K562 (cell line): ENCODE measurements around the gene KIF21A. TPM values are rescaled to one million over a fixed set of nuclear protein-coding genes. Genes with fewer than 3 reads are reported as not detected.

Experiments used
- ATAC-seq: fragments of 200-7000 bp; cut with Tn5 transposase; 3 replicates; pipeline ENCODE4 v1.9.1; 2020; ENCODE audit warnings: moderate library complexity
- BruUV-seq: library from RNA; stranded (reverse); fragments of 400-500 nt; replicated peaks from 2 replicates; lab custom pipeline; 2021; lab: Mats Ljungman, UMichigan
- CTCF ChIA-PET: fragments of 300-600 bp; formaldehyde crosslinking; extraction: SDS; loops from one replicate; lab custom pipeline; 2021; ENCODE audit warnings: low intra/inter-chr PET ratio; lab: Yijun Ruan, JAX
- POLR2A ChIA-PET: fragments of 300-600, 350-650 bp; sonication (Branson Sonifier 250); formaldehyde crosslinking; extraction: SDS; loops from one replicate; lab custom pipeline; 2021; ENCODE audit warnings: antibody characterized with exemption, inconsistent platforms; lab: Yijun Ruan, JAX
- DNase-seq, 4 experiments: peaks; one replicate each; pipeline versions ENCODE4 v3.0.0 to v3.0.0-alpha.2; 2011 to 2018; ENCODE audit warnings: low spot score in 3 of 4, mixed read lengths in 3 of 4; ENCODE audit errors: extremely low read depth in 1 of 4
- FAIRE-seq: peaks from 2 replicates; lab custom pipeline; 2011; peaks lifted over from hg19 to GRCh38; lab: Jason Lieb, UNC
- H2AFZ ChIP-seq: 2 replicates; pipeline ENCODE4 v1.6.0; 2011; ENCODE audit warnings: low read depth, low read length, control low read depth, inconsistent platforms
- H3K27ac ChIP-seq: fragments of 200-600 bp; 3 replicates; pipeline ENCODE4 v1.8.0; 2011; ENCODE audit warnings: low read depth, mild to moderate bottlenecking, control low read depth, inconsistent platforms, low read length, moderate library complexity, mixed read lengths; ENCODE audit errors: extremely low read depth
- H3K27me3 ChIP-seq, 2 experiments: fragments of 300-600 bp in 1 of 2; 2 replicates in 1 of 2; 3 replicates in 1 of 2; pipeline versions ENCODE4 v1.6.0 to v1.8.0; 2011; ENCODE audit warnings: inconsistent platforms in 2 of 2, low read length in 2 of 2, mild to moderate bottlenecking in 1 of 2, mixed read lengths in 1 of 2, moderate library complexity in 1 of 2; ENCODE audit not compliant: control insufficient read depth in 2 of 2, insufficient read depth in 2 of 2
- H3K36me3 ChIP-seq: fragments of 300-600 bp; 3 replicates; pipeline ENCODE4 v1.8.0; 2011; ENCODE audit warnings: mild to moderate bottlenecking, low read length, inconsistent platforms; ENCODE audit not compliant: control insufficient read depth, insufficient read depth
- H3K4me1 ChIP-seq, 2 experiments: fragments of 200-600 bp in 1 of 2; replicated peaks in 1 of 2; 2 replicates in 1 of 2; 3 replicates in 1 of 2; pipeline versions ENCODE4 v1.5.1 to v1.8.0; 2011; ENCODE audit warnings: inconsistent platforms in 2 of 2, low read length in 2 of 2, mild to moderate bottlenecking in 1 of 2, mixed read lengths in 1 of 2, moderate library complexity in 1 of 2; ENCODE audit not compliant: control insufficient read depth in 2 of 2, insufficient read depth in 2 of 2
- H3K4me2 ChIP-seq: 2 replicates; pipeline ENCODE4 v1.6.1; 2011; ENCODE audit warnings: low read length, control low read depth, inconsistent platforms, mixed read lengths; ENCODE audit not compliant: insufficient read depth
- H3K4me3 ChIP-seq: fragments of 200-600 bp; sonication (generic), shearing (Covaris generic); 2 replicates; pipeline ENCODE4 v1.5.1; 2016; ENCODE audit warnings: control low read depth, inconsistent platforms
- H3K79me2 ChIP-seq: fragments of 200-600 bp; 3 replicates; pipeline ENCODE4 v1.8.0; 2011; ENCODE audit warnings: low read length, inconsistent platforms; ENCODE audit not compliant: control insufficient read depth, insufficient read depth
- H3K9ac ChIP-seq, 2 experiments: 2 replicates each; pipeline versions ENCODE4 v1.6.0 to v1.6.1; 2011; ENCODE audit warnings: low read depth in 2 of 2, low read length in 2 of 2, control low read depth in 1 of 2, inconsistent platforms in 1 of 2, mild to moderate bottlenecking in 1 of 2, mixed read lengths in 1 of 2; ENCODE audit not compliant: insufficient read depth in 1 of 2
- H3K9me1 ChIP-seq: one replicate; pipeline ENCODE4 v1.6.0; 2011; ENCODE audit warnings: inconsistent platforms, mild to moderate bottlenecking, low read length, moderate library complexity; ENCODE audit not compliant: control insufficient read depth, insufficient read depth
- H3K9me3 ChIP-seq: replicated peaks from 2 replicates; pipeline ENCODE4 v1.5.1; 2011; ENCODE audit warnings: low read depth, low read length, inconsistent platforms; ENCODE audit not compliant: control insufficient read depth, insufficient read depth
- H4K20me1 ChIP-seq: replicated peaks from 2 replicates; pipeline ENCODE4 v1.6.1; 2011; ENCODE audit warnings: low read length, inconsistent platforms, mixed read lengths; ENCODE audit not compliant: control insufficient read depth, insufficient read depth
- BRD4 ChIP-seq: fragments of 200-600 bp; sonication (generic); IDR thresholded peaks from 2 replicates; pipeline ENCODE4 v1.6.1; 2017; ENCODE audit warnings: inconsistent platforms
- CAMTA2 ChIP-seq: fragments of 250-450 bp; sonication (Bioruptor Pico); conservative IDR thresholded peaks from 2 replicates; pipeline ENCODE4 v1.5.1; 2022
- CC2D1A ChIP-seq: fragments of 450-650 bp; IDR thresholded peaks from 2 replicates; pipeline ENCODE4 v1.6.1; 2017; ENCODE audit warnings: mild to moderate bottlenecking
- FOSL1 ChIP-seq: fragments of 200-800 bp; sonication (Bioruptor generic); conservative IDR thresholded peaks from 2 replicates; pipeline ENCODE4 v1.6.1; 2016; ENCODE audit warnings: missing genetic modification characterization, missing compliant biosample characterization
- HDAC6 ChIP-seq: IDR thresholded peaks from 2 replicates; pipeline ENCODE4 v1.6.1; 2012; ENCODE audit warnings: low read depth, mild to moderate bottlenecking, control low read depth, inconsistent platforms, low read length, moderate library complexity
- KAT2B ChIP-seq: IDR thresholded peaks from one replicate; pipeline ENCODE4 v1.6.1; 2012; ENCODE audit warnings: low read depth, mild to moderate bottlenecking, control low read depth, inconsistent platforms, low read length, moderate library complexity
- PHB2 ChIP-seq: fragments of 450-650 bp; IDR thresholded peaks from 2 replicates; pipeline ENCODE4 v1.6.1; 2017; ENCODE audit warnings: low read depth
- PRPF4 ChIP-seq: fragments of 200-400 bp; formaldehyde crosslinking; IDR thresholded peaks from one replicate; pipeline ENCODE4 v1.6.1; 2017; ENCODE audit warnings: low read length, low read depth, mild to moderate bottlenecking; ENCODE audit not compliant: insufficient read depth, poor library complexity, severe bottlenecking
- ZNF197 ChIP-seq: fragments of 200-800 bp; sonication (Bioruptor generic); IDR thresholded peaks from 2 replicates; pipeline ENCODE4 v1.6.1; 2016; ENCODE audit warnings: low read depth, missing genetic modification characterization, missing compliant biosample characterization
- WGBS: fragments of 100-300 bp; shearing (Covaris generic); methylation state at CpG from one replicate; pipeline ENCODE4 v1.1.6; 2016; ENCODE audit warnings: low coverage, mixed read lengths; ENCODE audit not compliant: insufficient coverage; ENCODE audit errors: missing lambda C conversion rate; 5-methylcytosine and 5-hydroxymethylcytosine counted together
- in situ Hi-C: fragments of 300-500 bp; cut with MboI; formaldehyde crosslinking; loops from 4 replicates; pipeline ENCODE4 v1.15.0; 2018; ENCODE audit warnings: inconsistent platforms, mixed read lengths
- intact Hi-C: fragments of 100-400 bp; cut with micrococcal nuclease; formaldehyde crosslinking; loops from 2 replicates; pipeline ENCODE4 v1.14.2; 2022
- polyA plus RNA-seq, 8 experiments: library from polyadenylated mRNA; depleted of rRNA in 4 of 8; stranded (reverse) in 5 of 8; unstranded in 3 of 8; fragments of >200 nt; fragmentation: Nextera tagmentation in 2 of 8; fragmentation: Illumina TruSeq in 1 of 8; extraction: Ambion mirVana in 2 of 8; extraction: Trizol in 1 of 8; gene quantifications; 2 replicates each; pipeline versions ENCODE4 v1.2.1 to v1.2.3, GENCODE V29; 2011 to 2014; ENCODE audit warnings: inconsistent platforms in 1 of 8, missing spikeins in 1 of 8
- total RNA-seq, 7 experiments: library from RNA; depleted of rRNA in 6 of 7; stranded (reverse); fragments of >200 nt in 6 of 7; fragmentation: Illumina TruSeq in 2 of 7; extraction: Trizol in 2 of 7; gene quantifications; 2 replicates each; pipeline versions ENCODE4 v1.2.1 to v1.2.3, GENCODE V29; 2011 to 2021; ENCODE audit warnings: low replicate concordance in 1 of 7
- TF ChIP-seq, protein P1 (sequence below): fragments of 450-650 bp; formaldehyde crosslinking; IDR thresholded peaks from 2 replicates; pipeline ENCODE4 v1.4.0; 2020; ENCODE audit warnings: mild to moderate bottlenecking, moderate library complexity

The KIF21A gene
- total and polyA plus RNA-seq, 9 of the 15 experiments (the other 6 are each of a cell fraction or from before 2014, with no cell fraction given), result 17.7 to 45.0 (median 30.3) TPM

DNA sequence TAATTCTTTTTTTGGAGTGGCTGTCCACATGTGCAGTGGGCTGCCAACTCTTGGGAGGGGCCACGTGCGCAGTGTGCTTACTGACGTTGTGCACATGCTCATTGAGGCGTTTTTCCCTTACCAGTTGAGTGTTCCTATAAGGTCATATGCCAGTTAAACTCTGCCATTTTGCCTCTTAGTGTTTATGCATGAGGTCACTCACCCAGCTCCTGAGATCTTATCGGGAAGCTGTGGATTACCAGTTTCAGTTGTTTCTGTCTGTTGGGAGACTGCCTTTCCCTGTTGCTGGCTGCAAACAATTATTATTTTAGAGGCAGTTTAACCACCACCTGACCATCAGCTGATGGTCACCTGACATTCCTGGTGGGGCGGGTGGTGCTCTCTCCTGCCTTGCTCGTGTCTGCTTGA is 16.1 kb upstream of the KIF21A start (continued):
- peak; percentile 33; the same call in 1 of the 2 replicates for TF ChIP-seq FOSL1

- TF ChIP-seq, protein P1, sequence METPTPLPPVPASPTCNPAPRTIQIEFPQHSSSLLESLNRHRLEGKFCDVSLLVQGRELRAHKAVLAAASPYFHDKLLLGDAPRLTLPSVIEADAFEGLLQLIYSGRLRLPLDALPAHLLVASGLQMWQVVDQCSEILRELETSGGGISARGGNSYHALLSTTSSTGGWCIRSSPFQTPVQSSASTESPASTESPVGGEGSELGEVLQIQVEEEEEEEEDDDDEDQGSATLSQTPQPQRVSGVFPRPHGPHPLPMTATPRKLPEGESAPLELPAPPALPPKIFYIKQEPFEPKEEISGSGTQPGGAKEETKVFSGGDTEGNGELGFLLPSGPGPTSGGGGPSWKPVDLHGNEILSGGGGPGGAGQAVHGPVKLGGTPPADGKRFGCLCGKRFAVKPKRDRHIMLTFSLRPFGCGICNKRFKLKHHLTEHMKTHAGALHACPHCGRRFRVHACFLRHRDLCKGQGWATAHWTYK (CRISPR knock-in tag), result no peak
- TF ChIP-seq KAT2B (no peak), CAMTA2 (CRISPR knock-in tag) (no peak), PRPF4 (no peak), ZNF197 (CRISPR knock-in tag) (no peak), BRD4 (no peak), HDAC6 (no peak), PHB2 (no peak), CC2D1A (no peak)
- FAIRE-seq (no peak), ATAC-seq (no peak), DNase-seq (no peak)
- Histone ChIP-seq H3K9ac (no peak overlapping the region), H3K4me1 (no peaks in the 10 kb centered on the region), H3K79me2 (no peaks in the 10 kb centered on the region), H3K27ac (no peak overlapping the region), H3K4me3 (no peak overlapping the region), H3K9me1 (no peaks in the 10 kb centered on the region), H3K9me3 (no peaks in the 10 kb centered on the region), H2AFZ (no peak overlapping the region), H3K27me3 (no peaks in the 10 kb centered on the region), H4K20me1 (no peaks in the 10 kb centered on the region), H3K36me3 (no peaks in the 10 kb centered on the region), H3K4me2 (no peak overlapping the region)
- intact Hi-C loops, result no loop called here
- ChIA-PET POLR2A (interaction anchor here (0.5 to 1.4 kb wide), 4 partner anchors 8 to 579 kb away, joined by 3 to 5 read pairs (median 3); no protein-coding TSS in a partner anchor), CTCF (no interaction called here)
- in situ Hi-C loops, result no loop called here
- no TSS peak for BruUV-seq
- WGBS, result 0% methylated on average over 1 of the region's 1 CpG
Observed at GRCh38 chr12:39451977-39452376, 9.1 kb upstream of the KIF21A start.
